HG03571 (cell line): ENCODE results near the gene PRSS21.

Experiments
- ATAC-seq: cut with Tn5 transposase; IDR thresholded peaks from one replicate; pipeline ENCODE4 v1.9.1; 2021; ENCODE audit not compliant: unreplicated experiment

The PRSS21 gene

DNA sequence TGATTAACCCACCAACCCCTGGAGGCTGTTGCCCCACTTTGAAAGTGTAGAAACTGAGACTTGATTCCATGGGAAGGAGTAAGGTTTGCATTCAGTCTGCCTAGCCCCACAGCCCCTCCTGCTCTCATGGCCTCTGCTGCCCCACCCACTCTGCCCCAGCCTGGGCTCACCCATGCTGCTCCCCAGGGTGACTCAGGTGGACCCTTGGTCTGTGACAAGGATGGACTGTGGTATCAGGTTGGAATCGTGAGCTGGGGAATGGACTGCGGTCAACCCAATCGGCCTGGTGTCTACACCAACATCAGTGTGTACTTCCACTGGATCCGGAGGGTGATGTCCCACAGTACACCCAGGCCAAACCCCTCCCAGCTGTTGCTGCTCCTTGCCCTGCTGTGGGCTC lies 12.3 kb upstream of the PRSS21 start:
- ATAC-seq, result no peak

DNA sequence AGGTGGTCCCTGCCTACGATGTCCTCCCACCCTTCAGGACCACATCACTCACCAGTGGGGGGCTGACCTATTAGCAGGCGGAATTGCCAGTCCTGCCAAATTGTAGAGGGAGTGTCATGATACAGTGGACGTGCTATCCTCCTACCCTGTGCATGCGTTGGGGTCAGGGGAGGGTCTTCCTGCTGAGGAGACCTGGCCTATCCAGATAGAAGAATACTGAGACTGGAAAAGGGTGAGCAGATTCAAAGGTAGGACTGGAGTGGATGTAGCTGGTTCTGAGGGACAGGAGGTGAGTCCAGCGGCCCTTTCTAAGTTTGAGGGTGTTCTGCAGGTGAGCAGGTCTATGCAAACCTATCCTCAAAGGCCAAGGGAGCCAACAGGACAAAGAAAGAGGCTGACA lies 10.8 kb upstream of the PRSS21 start:
- no peak for ATAC-seq

DNA sequence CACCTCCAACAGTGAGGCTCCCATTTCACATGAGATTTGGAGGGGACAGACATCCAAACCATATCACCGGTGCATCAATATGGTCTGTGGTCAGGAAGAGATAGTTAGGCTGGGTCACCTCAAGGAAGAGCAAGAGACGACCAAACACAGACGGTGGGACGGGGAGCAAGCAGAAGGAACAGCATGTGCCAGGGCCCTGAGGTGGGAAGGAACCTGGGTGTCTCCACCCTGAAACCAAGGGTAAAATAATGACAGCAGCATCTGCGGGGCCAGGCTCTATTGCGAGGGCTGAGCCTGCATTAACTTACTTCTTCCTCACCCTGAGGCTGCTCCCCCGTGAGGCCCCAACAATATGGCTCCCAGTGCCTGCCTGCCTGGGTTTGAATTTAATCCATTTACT lies 8.9 kb upstream of the PRSS21 start:
- ATAC-seq, result no peak

DNA sequence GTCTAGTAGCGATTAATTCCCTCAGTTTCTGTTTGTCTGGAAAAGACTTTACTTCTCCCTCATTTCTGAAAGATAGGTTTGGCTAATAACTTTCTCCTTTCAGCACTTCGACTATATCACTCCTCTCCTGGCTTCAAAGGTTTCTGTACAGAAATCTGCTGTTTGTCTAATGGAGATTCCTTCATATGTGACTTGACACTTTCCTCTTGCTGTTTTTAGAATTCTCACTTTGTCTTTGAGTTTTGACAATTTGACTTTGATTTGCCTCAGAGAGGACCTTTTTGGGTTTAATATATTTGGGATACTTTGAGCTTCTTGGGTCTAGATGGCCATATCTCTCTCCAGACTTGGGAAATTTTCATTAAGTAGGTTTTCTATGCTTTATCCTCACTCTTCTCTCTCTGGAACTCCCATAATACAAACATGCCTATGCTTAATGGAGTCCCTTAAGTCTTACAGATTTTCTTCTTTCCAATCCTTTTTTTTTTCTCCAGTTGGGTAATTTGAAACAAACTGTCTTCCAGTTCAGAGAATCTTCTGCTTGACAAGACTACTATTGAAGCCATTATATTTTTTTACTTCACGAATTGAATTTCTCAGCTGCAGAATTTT lies 7.8 kb upstream of the PRSS21 start:
- ATAC-seq, result no peak

DNA sequence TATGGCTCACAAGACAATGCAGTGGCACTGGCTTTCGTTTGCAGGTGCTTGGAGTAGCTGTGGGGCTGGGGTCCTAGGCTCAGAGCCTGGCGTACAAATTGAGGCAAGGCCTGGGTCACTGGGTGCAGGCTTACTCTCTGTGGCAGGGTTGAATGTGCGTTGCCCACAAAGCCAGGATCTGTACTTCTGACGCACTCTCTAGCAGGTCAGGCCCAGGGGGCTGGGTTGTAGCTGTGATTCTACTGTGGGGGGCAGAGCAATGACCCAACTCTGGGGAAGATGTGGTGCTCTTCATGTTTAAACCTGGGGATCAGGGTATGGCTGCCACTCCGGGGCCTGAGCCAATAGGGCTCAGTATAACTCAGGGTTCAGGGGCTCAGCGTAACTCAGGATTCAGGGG lies 6.4 kb upstream of the PRSS21 start:
- ATAC-seq, result no peak

DNA sequence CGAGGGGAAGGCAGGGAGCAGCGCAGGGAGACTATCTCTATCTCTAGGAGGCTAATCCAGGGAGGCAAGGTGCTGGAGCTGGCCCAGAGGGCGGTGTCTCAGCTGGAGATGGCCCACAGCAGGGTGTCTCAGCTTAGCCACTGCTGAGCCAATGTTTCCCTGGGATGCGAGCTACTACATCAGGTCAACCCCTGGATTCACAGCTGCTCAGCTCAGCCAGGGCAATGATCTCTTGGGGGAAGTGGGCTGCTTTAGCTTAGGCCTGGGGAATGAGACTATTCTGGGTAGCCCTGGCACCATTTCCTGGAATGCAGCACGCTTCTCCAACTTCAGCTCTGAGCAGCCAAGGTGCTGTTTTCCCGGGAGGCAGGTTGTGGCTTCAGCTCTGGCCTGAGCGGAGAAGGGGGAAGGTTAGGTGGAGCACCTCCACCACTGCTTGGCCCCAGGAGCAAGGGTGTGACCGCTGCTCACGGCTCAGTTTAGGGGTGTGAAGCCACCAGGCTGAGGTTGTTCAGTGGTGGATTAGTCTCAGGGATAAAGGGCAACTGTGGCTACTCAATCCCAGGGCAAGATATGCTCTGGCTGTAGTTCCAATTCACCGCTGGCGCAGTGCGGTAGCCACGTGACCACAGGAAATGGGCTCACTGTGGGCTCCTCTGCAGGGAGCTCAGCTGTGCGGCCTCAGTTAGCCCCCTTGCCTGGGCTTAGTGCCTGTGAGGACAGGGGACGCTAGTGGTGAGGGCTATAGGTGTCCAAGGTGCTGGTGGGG lies 5.2 kb upstream of the PRSS21 start:
- no peak for ATAC-seq

DNA sequence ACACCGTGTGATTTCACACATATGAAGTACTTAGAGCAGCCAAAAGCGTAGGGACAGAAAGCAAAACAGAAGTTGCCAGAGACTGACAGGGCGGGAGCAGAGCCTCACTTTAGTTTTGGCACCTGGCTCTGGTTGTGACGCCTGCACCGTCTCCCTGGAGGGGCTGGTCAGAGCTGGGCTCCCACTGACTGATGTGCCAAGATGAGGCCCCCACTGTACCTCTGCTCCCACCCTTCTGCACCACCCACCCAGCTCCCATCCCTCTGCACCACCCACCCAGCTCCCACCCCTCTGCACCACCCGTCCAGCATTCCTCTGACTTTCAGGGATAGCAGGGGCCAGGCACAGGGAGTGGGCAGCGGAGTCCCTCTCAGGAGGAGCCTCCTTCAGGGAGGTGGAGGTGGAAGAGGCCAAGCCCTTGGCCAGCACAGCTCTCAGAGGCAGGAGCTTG lies 3.2 kb upstream of the PRSS21 start:
- no peak for ATAC-seq

DNA sequence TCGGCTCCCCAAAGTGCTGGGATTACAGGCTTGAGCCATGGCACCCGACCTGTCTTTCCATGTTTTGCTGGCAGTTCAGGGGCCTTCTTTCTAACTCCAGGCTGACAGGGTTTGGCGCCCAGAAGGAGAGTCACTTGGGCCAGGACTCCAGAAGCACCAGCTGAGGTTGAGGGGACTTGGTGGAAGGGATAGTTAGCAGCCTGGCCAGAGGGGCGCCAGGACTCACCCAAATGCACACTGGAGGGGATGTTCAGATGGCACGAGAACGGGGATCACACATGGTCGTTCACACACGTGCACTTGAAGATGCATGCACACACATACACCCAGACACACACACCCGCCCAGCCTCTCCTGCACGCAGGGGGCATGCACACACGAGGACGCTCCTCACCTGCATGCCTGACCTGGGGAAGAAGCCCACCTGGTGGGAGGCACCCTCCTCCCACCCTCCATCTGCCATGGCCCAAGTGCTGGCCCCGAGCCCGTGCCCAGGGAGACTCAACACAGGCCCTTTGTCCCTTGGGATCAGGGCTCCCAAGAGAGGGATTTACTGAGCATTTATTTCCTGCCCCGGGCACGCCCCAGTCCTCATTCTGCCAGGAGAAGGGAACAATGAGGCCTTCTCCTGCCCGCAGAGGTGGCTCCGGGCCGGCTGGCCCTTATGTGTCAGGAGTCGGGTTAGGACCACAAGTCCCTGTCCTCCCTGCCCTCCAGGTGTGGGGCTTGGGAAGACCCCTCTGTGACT lies 2.3 kb upstream of the PRSS21 start:
- no peak for ATAC-seq

DNA sequence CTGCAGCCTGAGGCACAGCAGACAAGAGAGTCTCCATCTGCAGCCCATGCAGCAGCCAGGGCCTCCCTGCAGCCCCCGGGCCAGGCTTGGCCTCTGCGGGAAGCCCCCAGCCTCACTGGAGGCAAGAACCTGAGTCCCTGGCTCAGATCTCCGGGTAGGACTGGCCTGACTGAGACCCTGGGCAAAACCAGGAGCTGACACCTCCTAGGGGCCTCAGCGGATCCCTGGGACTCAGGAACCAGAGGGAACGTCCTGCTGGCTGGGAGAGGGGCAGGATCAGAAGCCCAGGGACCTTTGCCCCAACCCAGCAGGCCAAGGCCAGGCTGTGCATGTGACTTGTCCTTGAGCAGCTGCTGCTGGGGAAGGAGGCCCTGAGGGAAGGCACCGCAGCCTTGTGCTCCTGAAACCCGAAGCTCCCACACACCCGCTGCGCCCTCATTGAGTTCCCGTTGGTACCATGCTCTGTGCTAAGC lies 1.7 kb upstream of the PRSS21 start:
- no peak for ATAC-seq

DNA sequence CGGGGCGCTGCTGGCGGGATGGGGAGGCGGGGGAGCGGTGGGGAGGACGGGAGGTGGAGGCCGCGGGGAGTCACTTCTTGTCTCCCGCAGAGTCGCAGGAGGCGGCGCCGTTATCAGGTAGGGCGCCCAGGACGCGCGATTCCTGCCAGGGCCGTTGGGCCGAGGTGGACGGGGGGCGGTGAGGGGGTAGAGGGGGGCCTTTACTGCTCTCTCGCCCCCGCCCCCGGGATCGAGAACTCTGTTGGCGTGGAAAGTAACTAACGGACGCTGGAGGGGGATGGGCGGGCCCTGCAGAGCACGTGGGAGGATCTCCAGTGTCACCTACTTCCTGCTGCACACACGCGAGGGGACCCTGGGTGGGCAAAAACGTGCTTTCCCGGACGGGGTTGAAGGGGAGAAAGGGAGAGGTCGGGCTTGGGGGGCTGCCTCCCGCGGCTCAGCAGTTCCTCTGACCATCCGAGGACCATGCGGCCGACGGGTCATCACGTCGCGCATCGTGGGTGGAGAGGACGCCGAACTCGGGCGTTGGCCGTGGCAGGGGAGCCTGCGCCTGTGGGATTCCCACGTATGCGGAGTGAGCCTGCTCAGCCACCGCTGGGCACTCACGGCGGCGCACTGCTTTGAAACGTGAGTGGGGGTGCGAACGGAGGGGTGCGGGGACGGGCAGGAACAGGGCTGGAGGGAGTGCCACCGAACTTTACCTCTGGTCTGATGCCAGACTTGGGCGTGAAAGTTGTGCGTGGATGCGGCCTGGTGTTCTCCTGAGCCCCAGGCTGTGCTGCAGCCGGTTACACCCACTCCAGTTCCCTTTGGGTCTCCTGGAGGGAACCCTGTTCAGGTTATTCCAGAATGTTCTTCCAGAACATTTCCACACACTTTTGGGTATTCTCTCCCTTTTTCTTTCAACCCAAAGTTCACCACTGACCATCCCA lies 569 bp downstream of the PRSS21 start:
- no peak for ATAC-seq

DNA sequence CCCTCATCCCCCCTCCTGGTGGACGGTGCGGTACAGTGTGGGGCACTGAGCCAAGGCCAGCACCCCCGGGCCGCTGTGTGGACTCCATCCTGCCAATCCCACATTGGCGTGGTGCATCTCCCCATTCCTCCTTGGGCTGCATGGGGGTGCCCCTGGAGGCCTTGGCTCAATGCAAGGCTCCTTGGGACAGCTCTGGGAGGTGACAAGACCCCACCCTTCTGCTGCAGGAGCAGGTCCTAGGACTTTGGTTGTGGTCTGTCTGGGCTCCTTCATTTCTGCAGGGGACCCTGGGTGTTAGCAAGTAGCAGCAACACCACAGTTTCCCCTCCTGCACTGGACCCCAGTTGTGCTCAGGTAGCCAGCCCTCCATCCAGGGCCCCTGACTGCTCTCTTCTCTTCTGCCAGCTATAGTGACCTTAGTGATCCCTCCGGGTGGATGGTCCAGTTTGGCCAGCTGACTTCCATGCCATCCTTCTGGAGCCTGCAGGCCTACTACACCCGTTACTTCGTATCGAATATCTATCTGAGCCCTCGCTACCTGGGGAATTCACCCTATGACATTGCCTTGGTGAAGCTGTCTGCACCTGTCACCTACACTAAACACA lies 1.3 kb downstream of the PRSS21 start:
- ATAC-seq, result no peak

DNA sequence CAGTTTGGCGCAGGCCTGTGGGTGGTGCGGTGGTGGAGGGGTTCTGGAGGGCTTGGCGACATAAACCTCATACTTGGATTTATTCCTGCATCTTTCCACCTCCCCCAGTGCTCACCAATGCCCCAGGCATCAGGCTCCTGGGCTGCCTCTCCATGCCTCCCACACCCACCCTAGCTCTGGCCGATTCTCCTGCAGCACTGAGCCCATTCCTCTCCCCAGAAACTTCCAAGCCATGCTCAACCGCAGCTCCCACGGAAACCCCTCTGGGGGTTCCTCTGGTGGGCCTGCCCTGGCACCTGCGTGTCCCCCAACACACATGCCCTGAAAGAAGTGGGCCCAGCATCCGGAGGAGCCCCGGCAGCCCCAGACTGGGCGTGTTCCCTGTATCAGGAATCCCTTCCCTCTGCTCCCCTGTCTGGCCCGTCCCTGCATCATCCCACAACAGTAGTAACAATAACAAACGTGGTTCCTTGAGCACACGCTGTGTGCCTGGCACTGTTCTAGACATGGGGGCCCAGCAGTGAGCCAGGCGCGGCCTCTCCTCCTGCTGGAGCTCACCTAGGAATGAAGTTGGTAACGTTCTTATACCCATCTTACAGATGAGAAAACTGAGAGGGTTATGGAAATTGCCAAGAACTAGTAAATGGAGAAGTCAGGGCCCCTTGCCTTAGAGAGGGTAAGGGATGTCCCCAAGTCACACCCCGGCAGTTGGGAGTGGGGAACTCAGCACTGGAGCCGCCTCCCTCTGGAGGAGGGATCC lies 2.3 kb downstream of the PRSS21 start:
- no peak for ATAC-seq

DNA sequence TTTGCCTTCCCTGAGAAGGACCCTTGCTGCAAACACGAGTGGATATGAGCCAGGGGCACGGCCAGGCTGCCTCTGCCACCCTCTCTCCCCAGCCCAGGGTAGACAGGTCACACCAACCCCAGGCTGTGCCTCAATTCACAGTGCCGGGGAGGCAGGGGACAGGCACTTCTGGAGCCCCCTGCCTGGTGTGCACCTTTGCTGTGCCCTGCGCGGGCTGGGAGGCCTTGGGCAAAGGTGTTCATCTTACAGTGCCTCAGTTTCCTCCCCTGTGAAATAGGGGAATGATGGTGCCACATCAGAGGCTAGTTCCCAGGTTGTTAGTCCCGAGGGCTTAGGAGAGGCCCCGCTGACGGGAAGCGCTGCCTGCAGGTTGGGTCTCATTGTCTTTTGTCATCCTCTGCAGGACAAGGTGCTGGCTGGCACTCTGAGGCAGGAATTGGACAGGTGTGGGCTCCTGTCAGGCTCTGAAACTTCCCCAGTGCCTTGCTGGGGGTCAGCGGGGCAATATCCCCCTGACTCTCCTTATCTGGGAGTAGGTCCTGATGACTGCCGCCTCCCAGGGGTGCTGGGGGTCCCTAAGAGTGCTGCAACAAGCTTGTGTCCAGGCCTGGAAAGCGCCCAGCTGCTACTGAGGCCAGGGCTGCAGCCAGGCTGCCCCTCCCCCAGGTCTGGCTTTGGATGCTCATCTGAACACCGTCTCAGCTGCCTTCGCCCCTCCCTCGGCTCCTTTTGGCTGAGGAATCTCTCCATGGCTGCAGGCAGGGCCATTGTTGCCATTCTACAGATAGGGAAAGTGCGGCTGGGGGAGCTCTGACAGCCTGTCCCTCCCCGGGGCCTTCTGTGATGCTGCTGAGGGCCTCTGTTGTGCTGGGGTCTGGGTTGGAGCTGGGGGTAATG lies 3.1 kb downstream of the PRSS21 start:
- ATAC-seq, result no peak

DNA sequence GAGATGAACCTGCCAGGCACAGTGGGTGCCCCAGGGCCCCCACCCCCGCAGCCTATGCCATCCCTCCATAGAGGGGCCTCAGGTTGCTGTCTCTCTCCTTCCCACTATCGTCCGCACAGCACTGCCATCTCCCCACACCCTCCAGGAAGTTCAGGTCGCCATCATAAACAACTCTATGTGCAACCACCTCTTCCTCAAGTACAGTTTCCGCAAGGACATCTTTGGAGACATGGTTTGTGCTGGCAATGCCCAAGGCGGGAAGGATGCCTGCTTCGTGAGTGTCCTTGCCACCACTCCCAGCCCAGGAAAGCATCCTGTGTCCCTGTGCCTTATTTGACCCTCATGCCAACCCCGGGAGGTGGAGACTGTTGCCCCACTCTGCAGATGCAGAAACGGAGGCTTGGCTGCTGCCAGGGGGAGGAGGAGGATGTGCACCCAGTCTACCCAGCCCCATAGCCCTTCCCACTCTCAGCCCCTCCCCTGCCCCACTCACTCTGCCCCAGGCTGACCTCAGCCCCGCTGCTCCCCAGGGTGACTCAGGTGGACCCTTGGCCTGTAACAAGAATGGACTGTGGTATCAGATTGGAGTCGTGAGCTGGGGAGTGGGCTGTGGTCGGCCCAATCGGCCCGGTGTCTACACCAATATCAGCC lies 3.9 kb downstream of the PRSS21 start:
- ATAC-seq, result no peak

DNA sequence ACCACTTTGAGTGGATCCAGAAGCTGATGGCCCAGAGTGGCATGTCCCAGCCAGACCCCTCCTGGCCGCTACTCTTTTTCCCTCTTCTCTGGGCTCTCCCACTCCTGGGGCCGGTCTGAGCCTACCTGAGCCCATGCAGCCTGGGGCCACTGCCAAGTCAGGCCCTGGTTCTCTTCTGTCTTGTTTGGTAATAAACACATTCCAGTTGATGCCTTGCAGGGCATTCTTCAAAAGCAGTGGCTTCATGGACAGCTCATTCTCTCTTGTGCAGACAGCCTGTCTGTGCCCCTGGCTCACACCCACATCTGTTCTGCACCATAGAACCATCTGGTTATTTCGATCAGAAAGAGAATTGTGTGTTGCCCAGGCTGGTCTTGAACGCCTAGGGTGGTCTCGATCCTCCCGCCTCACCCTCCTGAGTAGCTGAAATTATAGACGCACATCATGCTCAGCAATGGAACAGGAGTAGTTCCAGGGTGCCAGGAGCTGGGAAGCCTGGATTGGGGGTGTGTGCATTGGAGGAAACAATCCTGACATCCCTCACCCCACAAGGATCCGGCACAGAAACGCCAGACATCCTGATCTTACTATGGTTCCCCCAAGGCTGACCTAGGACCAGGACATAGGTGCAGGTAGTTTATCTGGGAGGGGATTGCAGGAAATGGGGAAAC lies 4.6 kb downstream of the PRSS21 start:
- ATAC-seq, result no peak

DNA sequence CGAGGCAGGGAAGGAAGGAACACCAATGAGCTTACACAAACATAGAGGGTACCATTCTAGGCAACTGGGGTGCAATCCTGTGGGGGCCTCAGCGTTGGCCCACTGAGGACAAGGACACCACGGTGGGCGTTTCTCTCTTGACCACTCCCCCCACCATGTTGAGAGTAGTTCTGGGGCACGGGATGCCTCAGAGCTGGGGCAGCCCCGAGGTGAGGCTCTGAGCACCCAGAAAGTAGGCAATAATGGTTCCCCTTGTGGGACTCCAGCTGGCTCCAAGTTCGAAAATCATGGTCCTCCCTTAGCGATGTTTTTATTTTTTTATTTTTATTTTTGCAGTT lies 5.1 kb downstream of the PRSS21 start:
- no peak for ATAC-seq

DNA sequence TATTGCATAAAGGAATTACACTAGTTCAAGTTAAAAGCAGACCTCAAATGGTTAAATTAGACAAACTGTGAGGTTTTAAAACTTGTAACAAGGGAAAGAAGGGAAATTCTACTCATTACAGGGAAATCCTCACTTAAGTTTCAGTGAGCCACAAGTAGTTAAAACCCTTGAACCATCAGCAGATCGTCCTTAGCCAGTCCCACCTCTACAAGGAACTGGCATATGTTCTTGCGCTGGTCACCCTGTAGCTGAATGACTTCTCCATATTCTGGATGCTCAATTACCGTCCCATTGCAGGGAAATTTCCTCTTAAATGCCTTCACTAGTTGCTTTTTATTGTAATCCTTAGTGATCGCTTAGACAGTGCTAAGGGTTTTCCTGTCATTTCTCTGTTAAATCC lies 5.5 kb downstream of the PRSS21 start:
- no peak for ATAC-seq

DNA sequence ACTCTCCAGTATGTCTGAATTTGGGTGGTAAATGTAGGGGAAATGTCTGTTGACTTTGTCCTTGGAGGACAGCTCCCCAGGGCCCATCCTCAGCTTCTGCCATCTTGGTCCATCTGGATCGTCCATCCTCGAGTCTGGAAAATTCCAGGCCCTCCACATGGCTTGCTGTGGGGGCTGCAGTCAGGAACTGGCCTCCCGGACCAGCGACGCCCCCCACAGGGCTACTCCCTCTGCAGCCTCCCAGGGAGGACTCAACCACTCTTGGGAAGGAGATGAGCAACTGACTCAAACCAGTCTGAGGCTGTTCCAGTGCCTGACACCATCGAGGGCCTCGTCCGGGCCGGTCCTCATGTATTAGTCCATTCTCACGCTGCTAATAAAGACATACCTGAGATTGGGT lies 7.6 kb downstream of the PRSS21 start:
- no peak for ATAC-seq
